Naive B cell (primary cell): ENCODE results near the gene F13B. TPM values are rescaled to one million over a fixed set of nuclear protein-coding genes. Genes with fewer than 3 reads are reported as not detected.
"Not testable (repeated sequence)": the region's sequence is repeated elsewhere in the genome, so short reads cannot be mapped to it uniquely, and the experiment has no call there.

Experiments
- ATAC-seq, 2 donors: fragments of 150-1000 bp; cut with Tn5 transposase; 2 replicates each; pipeline ENCODE4 v1.10.0; 2021; ENCODE audit warnings: low read depth in 2 of 2, mild to moderate bottlenecking in 2 of 2, moderate library complexity in 2 of 2
- DNase-seq: peaks from one replicate; pipeline ENCODE4 v3.0.0; 2022
- H3K27ac Mint-ChIP-seq, 6 donors: one replicate each; pipeline ENCODE4 v1.8.0; 2020 to 2022; ENCODE audit warnings: mild to moderate bottlenecking in 6 of 6, mixed read lengths in 6 of 6, moderate library complexity in 5 of 6, inconsistent platforms in 2 of 6
- H3K27me3 Mint-ChIP-seq, 3 donors: one replicate each; pipeline ENCODE4 v1.8.0; 2021 to 2022; ENCODE audit warnings: mixed read lengths in 3 of 3, mild to moderate bottlenecking in 1 of 3
- H3K36me3 Mint-ChIP-seq, 2 donors: one replicate each; pipeline ENCODE4 v1.8.0; 2020 to 2022; ENCODE audit warnings: mixed read lengths in 2 of 2, inconsistent platforms in 1 of 2, mild to moderate bottlenecking in 1 of 2
- H3K4me1 Mint-ChIP-seq, 3 donors: one replicate each; pipeline ENCODE4 v1.8.0; 2020 to 2022; ENCODE audit warnings: mixed read lengths in 3 of 3, inconsistent platforms in 1 of 3, mild to moderate bottlenecking in 1 of 3, moderate library complexity in 1 of 3
- H3K4me3 Mint-ChIP-seq, 8 donors: one replicate each; pipeline ENCODE4 v1.8.0; 2020 to 2022; ENCODE audit warnings: mild to moderate bottlenecking in 8 of 8, mixed read lengths in 8 of 8, moderate library complexity in 8 of 8, inconsistent platforms in 2 of 8
- H3K9me3 Mint-ChIP-seq, 7 donors: one replicate each; pipeline ENCODE4 v1.8.0; 2020 to 2022; ENCODE audit warnings: mixed read lengths in 7 of 7, mild to moderate bottlenecking in 5 of 7, inconsistent platforms in 2 of 7, moderate library complexity in 1 of 7
- polyA plus RNA-seq, 6 donors: library from polyadenylated mRNA; unstranded; fragments of 300-500 nt; fragmentation: Illumina TruSeq; gene quantifications; one replicate each; pipeline ENCODE4 v1.2.3, GENCODE V29; 2021; ENCODE audit warnings: low read depth in 6 of 6

Gene F13B
- polyA plus RNA-seq, 6 donors from 2014 or later: not detected

- peaks cover 8 to 30% (median 17%) of the 10 kb centered on the region in 7 donors for H3K9me3 Mint-ChIP-seq
- no peak overlapping the region for H3K27ac Mint-ChIP-seq
- H3K36me3 Mint-ChIP-seq: peaks cover 0 to 9% of the 10 kb centered on the region in 2 donors
- no peaks in the 10 kb centered on the region for H3K4me1 Mint-ChIP-seq
- ATAC-seq (no peak), DNase-seq (no peak)
- no peaks in the 10 kb centered on the region for H3K27me3 Mint-ChIP-seq
- H3K4me3 Mint-ChIP-seq: no peak overlapping the region
Measured at GRCh38 chr1:197080323-197080722, 13.3 kb upstream of the F13B start.

GRCh38 chr1:197076585-197076984 lies 9.5 kb upstream of the F13B start:
- Mint-ChIP-seq H3K27me3 (no peaks in the 10 kb centered on the region), H3K36me3 (peaks cover 0 to 9% of the 10 kb centered on the region in 2 donors), H3K27ac (no peak overlapping the region), H3K4me1 (no peaks in the 10 kb centered on the region), H3K4me3 (no peak overlapping the region), H3K9me3 (peaks cover 6 to 18% (median 13%) of the 10 kb centered on the region in 7 donors)
- DNase-seq: no peak
- ATAC-seq: no peak

- Mint-ChIP-seq H3K4me1 (no peaks in the 10 kb centered on the region), H3K4me3 (no peak overlapping the region), H3K27me3 (no peaks in the 10 kb centered on the region), H3K27ac (no peak overlapping the region), H3K36me3 (no peaks in the 10 kb centered on the region), H3K9me3 (peaks cover 4 to 13% (median 8%) of the 10 kb centered on the region in 7 donors)
- DNase-seq: no peak
- no peak for ATAC-seq
Measured at GRCh38 chr1:197073978-197074377, 6.9 kb upstream of the F13B start.

- no peak for ATAC-seq
- H3K27me3 Mint-ChIP-seq: no peaks in the 10 kb centered on the region
Measured at GRCh38 chr1:197067457-197067818, 378 bp upstream of the F13B start.

GRCh38 chr1:197066277-197066676 lies 783 bp downstream of the F13B start:
- no peak overlapping the region for H3K27ac Mint-ChIP-seq
- H3K4me3 Mint-ChIP-seq: no peak overlapping the region
- no peak for ATAC-seq
- no peak for DNase-seq
- no peaks in the 10 kb centered on the region for H3K4me1 Mint-ChIP-seq
- H3K9me3 Mint-ChIP-seq: peaks cover 3 to 14% (median 9%) of the 10 kb centered on the region in 7 donors
- no peaks in the 10 kb centered on the region for H3K36me3 Mint-ChIP-seq
- H3K27me3 Mint-ChIP-seq: no peaks in the 10 kb centered on the region

More at GRCh38 chr1:197067457-197067818, 378 bp upstream of the F13B start:
- H3K9me3 Mint-ChIP-seq: peaks cover 3 to 14% (median 9%) of the 10 kb centered on the region in 7 donors
- no peak overlapping the region for H3K4me3 Mint-ChIP-seq
- H3K4me1 Mint-ChIP-seq: no peaks in the 10 kb centered on the region
- H3K27ac Mint-ChIP-seq: no peak overlapping the region
- no peaks in the 10 kb centered on the region for H3K36me3 Mint-ChIP-seq
- DNase-seq: no peak

- H3K36me3 Mint-ChIP-seq: no peaks in the 10 kb centered on the region
- H3K27me3 Mint-ChIP-seq: no peaks in the 10 kb centered on the region
Measured at GRCh38 chr1:197065559-197065958, 1.5 kb downstream of the F13B start.

GRCh38 chr1:197063212-197063611 lies 3.8 kb downstream of the F13B start:
- Mint-ChIP-seq H3K4me1 (no peaks in the 10 kb centered on the region), H3K27me3 (peaks cover 0 to 7% (median 0%) of the 10 kb centered on the region in 3 donors), H3K9me3 (peaks cover 0 to 1% (median 0%) of the 10 kb centered on the region in 7 donors), H3K4me3 (no peak overlapping the region), H3K27ac (peak overlapping the region in 1 of 6 donors; percentile 5), H3K36me3 (no peaks in the 10 kb centered on the region)
- ATAC-seq: no peak
- DNase-seq: no peak

More at GRCh38 chr1:197065559-197065958, 1.5 kb downstream of the F13B start:
- DNase-seq (no peak), ATAC-seq (no peak)
- H3K4me3 Mint-ChIP-seq: no peak overlapping the region
- no peaks in the 10 kb centered on the region for H3K4me1 Mint-ChIP-seq
- H3K9me3 Mint-ChIP-seq: peaks cover 3 to 14% (median 9%) of the 10 kb centered on the region in 7 donors
- no peak overlapping the region for H3K27ac Mint-ChIP-seq

GRCh38 chr1:197062692-197063091 lies 4.4 kb downstream of the F13B start:
- no peak overlapping the region for H3K4me3 Mint-ChIP-seq

GRCh38 chr1:197049100-197049499 lies 18.0 kb downstream of the F13B start:
- H3K4me1 Mint-ChIP-seq: no peaks in the 10 kb centered on the region
- peaks cover 0 to 15% (median 0%) of the 10 kb centered on the region in 3 donors for H3K27me3 Mint-ChIP-seq
- no peaks in the 10 kb centered on the region for H3K36me3 Mint-ChIP-seq
- H3K27ac Mint-ChIP-seq: no peak overlapping the region
- peaks cover 3 to 11% (median 6%) of the 10 kb centered on the region in 7 donors for H3K9me3 Mint-ChIP-seq
- ATAC-seq: no peak
- no peak overlapping the region for H3K4me3 Mint-ChIP-seq
- no peak for DNase-seq

More at GRCh38 chr1:197062692-197063091, 4.4 kb downstream of the F13B start:
- Mint-ChIP-seq H3K27ac (no peak overlapping the region), H3K36me3 (no peaks in the 10 kb centered on the region), H3K4me1 (no peaks in the 10 kb centered on the region), H3K27me3 (peaks cover 0 to 8% (median 0%) of the 10 kb centered on the region in 3 donors), H3K9me3 (no peaks in the 10 kb centered on the region)
- no peak for ATAC-seq
- DNase-seq: no peak

GRCh38 chr1:197042676-197043341 lies 24.3 kb downstream of the F13B start:
- DNase-seq (no peak), ATAC-seq (no peak)
- H3K27ac Mint-ChIP-seq: no peak overlapping the region
- no peaks in the 10 kb centered on the region for H3K36me3 Mint-ChIP-seq
- peaks cover 0 to 10% (median 4%) of the 10 kb centered on the region in 7 donors for H3K9me3 Mint-ChIP-seq
- H3K4me1 Mint-ChIP-seq: no peaks in the 10 kb centered on the region
- no peak overlapping the region for H3K4me3 Mint-ChIP-seq
- peaks cover 0 to 15% (median 4%) of the 10 kb centered on the region in 3 donors for H3K27me3 Mint-ChIP-seq

- H3K36me3 Mint-ChIP-seq: no peaks in the 10 kb centered on the region
- peaks cover 0 to 2% (median 0%) of the 10 kb centered on the region in 7 donors for H3K9me3 Mint-ChIP-seq
- no peaks in the 10 kb centered on the region for H3K4me1 Mint-ChIP-seq
- H3K4me3 Mint-ChIP-seq: no peak overlapping the region
- H3K27me3 Mint-ChIP-seq: peaks cover 0 to 9% (median 6%) of the 10 kb centered on the region in 3 donors
- no peak for DNase-seq
- no peak for ATAC-seq
- no peak overlapping the region for H3K27ac Mint-ChIP-seq
Measured at GRCh38 chr1:197041486-197042353, 25.3 kb downstream of the F13B start.

- Mint-ChIP-seq H3K4me3 (no peak overlapping the region), H3K4me1 (no peaks in the 10 kb centered on the region), H3K9me3 (peaks cover 0 to 5% (median 0%) of the 10 kb centered on the region in 7 donors), H3K27ac (no peak overlapping the region), H3K36me3 (no peaks in the 10 kb centered on the region), H3K27me3 (peaks cover 5 to 7% (median 6%) of the 10 kb centered on the region in 3 donors)
- DNase-seq (no peak), ATAC-seq (no peak)
Measured at GRCh38 chr1:197036861-197037260, 30.2 kb downstream of the F13B start.

GRCh38 chr1:197034631-197035339 lies 32.3 kb downstream of the F13B start:
- not testable (repeated sequence) for H3K27me3 Mint-ChIP-seq

More at GRCh38 chr1:197034631-197035339, 32.3 kb downstream of the F13B start:
- H3K27ac Mint-ChIP-seq, H3K36me3 Mint-ChIP-seq, H3K4me3 Mint-ChIP-seq, DNase-seq, ATAC-seq, H3K4me1 Mint-ChIP-seq, H3K9me3 Mint-ChIP-seq: not testable (repeated sequence)
